HepG2 (cell line): ENCODE data around the gene HNF1B. TPM values are rescaled to one million over a fixed set of nuclear protein-coding genes. Genes with fewer than 3 reads are reported as not detected.

Experiments used
- ATAC-seq: fragments of 200-7000 bp; cut with Tn5 transposase; 3 replicates; pipeline ENCODE4 v1.9.1; 2020; ENCODE audit warnings: mild to moderate bottlenecking, moderate library complexity
- BruUV-seq: library from RNA; stranded (reverse); fragments of 400-500 nt; replicated peaks from 2 replicates; lab custom pipeline; 2021; lab: Mats Ljungman, UMichigan
- CTCF ChIA-PET: fragments of 300-600 bp; formaldehyde crosslinking; extraction: SDS; loops from one replicate; lab custom pipeline; 2021; ENCODE audit warnings: low total read pairs, inconsistent platforms, low intra/inter-chr PET ratio; lab: Yijun Ruan, JAX
- POLR2A ChIA-PET: fragments of 350-600 bp; sonication (Branson Sonifier 250); formaldehyde crosslinking; loops from one replicate; lab custom pipeline; 2020; ENCODE audit warnings: antibody characterized with exemption, inconsistent platforms; lab: Yijun Ruan, JAX
- DNase-seq: peaks from one replicate; pipeline ENCODE4 v3.0.0-alpha.2; 2015; ENCODE audit warnings: low spot score
- FAIRE-seq: peaks from 3 replicates; lab custom pipeline; 2011; peaks lifted over from hg19 to GRCh38; lab: Jason Lieb, UNC
- H2AFZ ChIP-seq: one replicate; pipeline ENCODE4 v1.6.1; 2011; ENCODE audit warnings: low read length, inconsistent platforms
- H3K27ac ChIP-seq: fragments of 300-600 bp; 3 replicates; pipeline ENCODE4 v1.8.0; 2011; ENCODE audit warnings: mixed run types, mild to moderate bottlenecking, mixed read lengths, low read length, inconsistent platforms; ENCODE audit not compliant: insufficient read depth; ENCODE audit errors: extremely low read length
- H3K27me3 ChIP-seq, 2 experiments: fragments of 200-600 bp in 1 of 2; 2 replicates in 1 of 2; 3 replicates in 1 of 2; pipeline versions ENCODE4 v1.6.0 to v1.8.0; 2011; ENCODE audit warnings: low read length in 2 of 2, mild to moderate bottlenecking in 2 of 2, moderate library complexity in 2 of 2, inconsistent platforms in 1 of 2; ENCODE audit not compliant: insufficient read depth in 2 of 2, control insufficient read depth in 1 of 2
- H3K36me3 ChIP-seq, 2 experiments: fragments of 200-600 bp in 1 of 2; replicated peaks in 1 of 2; 2 replicates in 1 of 2; 3 replicates in 1 of 2; pipeline versions ENCODE4 v1.5.1 to v1.8.0; 2011; ENCODE audit warnings: low read length in 2 of 2, inconsistent platforms in 1 of 2; ENCODE audit not compliant: insufficient read depth in 2 of 2, control insufficient read depth in 1 of 2
- H3K4me1 ChIP-seq: 2 replicates; pipeline ENCODE4 v1.5.1; 2012; ENCODE audit warnings: low read length, inconsistent platforms; ENCODE audit not compliant: insufficient read depth
- H3K4me2 ChIP-seq: 2 replicates; pipeline ENCODE4 v1.6.0; 2011; ENCODE audit warnings: low read depth, low read length, inconsistent platforms
- H3K4me3 ChIP-seq, 3 experiments: fragments of 200-600 bp in 1 of 3; sonication (generic), shearing (Covaris generic) in 1 of 3; replicated peaks in 1 of 3; 2 replicates each; pipeline ENCODE4 v1.5.1; 2011 to 2016; ENCODE audit warnings: low read length in 3 of 3, inconsistent platforms in 2 of 3, low read depth in 2 of 3, mild to moderate bottlenecking in 2 of 3, control low read depth in 1 of 3, mixed read lengths in 1 of 3; ENCODE audit not compliant: insufficient read depth in 1 of 3
- H3K79me2 ChIP-seq: one replicate; pipeline ENCODE4 v1.6.1; 2011; ENCODE audit warnings: low read length, inconsistent platforms; ENCODE audit not compliant: insufficient read depth
- H3K9ac ChIP-seq: 2 replicates; pipeline ENCODE4 v1.6.0; 2011; ENCODE audit warnings: mild to moderate bottlenecking, low read depth, low read length, inconsistent platforms; ENCODE audit not compliant: insufficient read depth
- H3K9me3 ChIP-seq: 2 replicates; pipeline ENCODE4 v1.5.1; 2012; ENCODE audit warnings: mild to moderate bottlenecking, low read length
- H4K20me1 ChIP-seq: 2 replicates; pipeline ENCODE4 v1.6.0; 2011; ENCODE audit warnings: inconsistent platforms, mild to moderate bottlenecking, low read length, moderate library complexity; ENCODE audit not compliant: insufficient read depth
- ATM ChIP-seq: fragments of 450-650 bp; IDR thresholded peaks from 2 replicates; pipeline ENCODE4 v1.7.1; 2017; ENCODE audit warnings: mild to moderate bottlenecking, borderline replicate concordance
- NFE2L2 ChIP-seq: fragments of 150-350 bp; IDR thresholded peaks from 2 replicates; pipeline ENCODE4 v1.6.1; 2014; ENCODE audit warnings: low read length
- ZNF263 ChIP-seq: sonication (generic); formaldehyde crosslinking; IDR thresholded peaks from 2 replicates; pipeline ENCODE4 v1.4.0; 2020; ENCODE audit warnings: missing genetic modification reagents
- ZSCAN9 ChIP-seq: IDR thresholded peaks from 2 replicates; pipeline ENCODE4 v1.6.1; 2016; ENCODE audit warnings: borderline replicate concordance
- WGBS: methylation state at CpG from one replicate; pipeline ENCODE4 v1.1.6; 2017; ENCODE audit warnings: low lambda C conversion rate; 5-methylcytosine and 5-hydroxymethylcytosine counted together
- in situ Hi-C: cut with HindIII; loops from 2 replicates; pipeline ENCODE4 v1.10.0; 2017; ENCODE audit warnings: low pct_unique_long_range_greater_than_20kb; ENCODE audit not compliant: extremely low pct_ligation_motif_present
- intact Hi-C: fragments of 100-400 bp; cut with micrococcal nuclease; formaldehyde crosslinking; loops from one replicate; pipeline ENCODE4 v1.10.0; 2022; ENCODE audit not compliant: unreplicated experiment
- polyA plus RNA-seq, 8 experiments: library from polyadenylated mRNA; depleted of rRNA in 3 of 8; stranded (reverse) in 7 of 8; unstranded in 1 of 8; fragments of >200 nt; fragmentation: Illumina TruSeq in 4 of 8; extraction: Trizol in 4 of 8; gene quantifications; 2 replicates each; pipeline versions ENCODE4 v1.2.1 to v1.2.3, GENCODE V29; 2011 to 2016; ENCODE audit warnings: low read depth in 4 of 8, missing spikeins in 1 of 8, mixed read lengths in 1 of 8; ENCODE audit not compliant: insufficient read depth in 1 of 8
- total RNA-seq, 5 experiments: library from RNA; depleted of rRNA; stranded (reverse); fragments of >200 nt; fragmentation: Illumina TruSeq; extraction: Trizol; gene quantifications; 2 replicates each; pipeline ENCODE4 v1.2.3, GENCODE V29; 2016; ENCODE audit warnings: low read depth in 1 of 5

Gene HNF1B
- total and polyA plus RNA-seq, 2 of the 13 experiments (the other 11 are each of a cell fraction or from before 2014, with no cell fraction given) = 1.9 to 5.3 TPM

- peaks cover 0 to 1% of the 10 kb centered on the region in 2 experiments; a peak in 1 of 5 replicates for H3K27me3 ChIP-seq
- no peak overlapping the region for H3K4me3 ChIP-seq
- H3K27ac ChIP-seq = no peak overlapping the region
- WGBS = 68% methylated on average over 10 of the region's 10 CpGs
- ChIA-PET CTCF (no interaction called here), POLR2A (interaction anchor here (1.0 kb wide), 1 partner anchor 42 kb away, joined by 3 read pairs; no protein-coding TSS in a partner anchor)
- H3K79me2 ChIP-seq = peaks cover 5% of the 10 kb centered on the region
- BruUV-seq = no TSS peak
- H3K4me2 ChIP-seq = no peak overlapping the region
- FAIRE-seq = no peak
- no peak for ATAC-seq
- H3K9ac ChIP-seq = no peak overlapping the region
- in situ Hi-C loops (no loop called here), intact Hi-C loops (no loop called here)
- no peaks in the 10 kb centered on the region for H3K9me3 ChIP-seq
- no peaks in the 10 kb centered on the region for H3K36me3 ChIP-seq
- TF ChIP-seq ATM = no peak
- TF ChIP-seq ZNF263 (CRISPR knock-in tag) = peak; percentile 93
- H4K20me1 ChIP-seq = no peaks in the 10 kb centered on the region
- peaks cover 46% of the 10 kb centered on the region for H3K4me1 ChIP-seq
- DNase-seq = no peak
- H2AFZ ChIP-seq = no peak overlapping the region
Observed at GRCh38 chr17:37750768-37751475, 6.1 kb upstream of the HNF1B start.

GRCh38 chr17:37750292-37750691 lies 5.4 kb upstream of the HNF1B start:
- no peak overlapping the region for H3K27ac ChIP-seq
- no peak overlapping the region for H3K4me2 ChIP-seq
- H3K9me3 ChIP-seq = no peaks in the 10 kb centered on the region
- no peak overlapping the region for H3K4me3 ChIP-seq
- DNase-seq (no peak), ATAC-seq (no peak), FAIRE-seq (no peak)
- no peak overlapping the region for H3K9ac ChIP-seq
- CTCF ChIA-PET = no interaction called here
- H2AFZ ChIP-seq = no peak overlapping the region
- no peaks in the 10 kb centered on the region for H4K20me1 ChIP-seq
- in situ Hi-C loops = no loop called here
- H3K79me2 ChIP-seq = peaks cover 9% of the 10 kb centered on the region
- 75% methylated on average over 5 of the region's 5 CpGs for WGBS
- H3K4me1 ChIP-seq = peaks cover 46% of the 10 kb centered on the region
- BruUV-seq = no TSS peak
- no peaks in the 10 kb centered on the region for H3K36me3 ChIP-seq
- intact Hi-C loops = no loop called here
- TF ChIP-seq ZSCAN9 (CRISPR knock-in tag) (no peak), NFE2L2 (no peak)
- H3K27me3 ChIP-seq = peaks cover 0 to 1% of the 10 kb centered on the region in 2 experiments; a peak in 2 of 5 replicates
- POLR2A ChIA-PET = no interaction called here
